Panc1 (cell line): ENCODE measurements around the gene NUBP1. TPM values are rescaled to one million over a fixed set of nuclear protein-coding genes. Genes with fewer than 3 reads are reported as not detected.

ENCODE experiments used
- ATAC-seq: fragments of 200-7000 bp; cut with Tn5 transposase; 2 replicates; pipeline ENCODE4 v1.9.1; 2020; ENCODE audit warnings: mild to moderate bottlenecking, moderate library complexity
- BruUV-seq: library from RNA; stranded (reverse); fragments of 400-500 nt; replicated peaks from 2 replicates; lab custom pipeline; 2021; lab: Mats Ljungman, UMichigan
- CTCF ChIA-PET: fragments of 300-600 bp; sonication (Branson Sonifier 250); formaldehyde crosslinking; loops from one replicate; lab custom pipeline; 2022; ENCODE audit warnings: antibody characterized with exemption; lab: Charles Lee
- POLR2A ChIA-PET: fragments of 300-600 bp; sonication (Branson Sonifier 250); formaldehyde crosslinking; loops from one replicate; lab custom pipeline; 2022; ENCODE audit warnings: antibody characterized with exemption; lab: Charles Lee
- DNase-seq: peaks from one replicate; pipeline ENCODE4 v3.0.0-alpha.2; 2010; ENCODE audit warnings: low read depth, low spot score
- H3K27ac ChIP-seq: 2 replicates; pipeline ENCODE4 v1.5.1; 2011; ENCODE audit warnings: mild to moderate bottlenecking, low read length, inconsistent platforms
- H3K27me3 ChIP-seq: fragments of 200-500 bp; sonication (Bioruptor generic); 2 replicates; pipeline ENCODE4 v1.6.0; 2014; ENCODE audit warnings: low read length, inconsistent platforms; ENCODE audit not compliant: control insufficient read depth, insufficient read depth
- H3K36me3 ChIP-seq: fragments of 200-500 bp; sonication (Bioruptor generic); 2 replicates; pipeline ENCODE4 v1.5.1; 2014; ENCODE audit warnings: inconsistent platforms, mild to moderate bottlenecking, low read length, moderate library complexity; ENCODE audit not compliant: control insufficient read depth, insufficient read depth
- H3K4me1 ChIP-seq: 2 replicates; pipeline ENCODE4 v1.5.1; 2011; ENCODE audit warnings: inconsistent platforms, mild to moderate bottlenecking, low read length, moderate library complexity; ENCODE audit not compliant: control insufficient read depth, insufficient read depth
- H3K4me3 ChIP-seq, 2 experiments: 2 replicates each; pipeline ENCODE4 v1.5.1; 2011 to 2012; ENCODE audit warnings: low read depth in 2 of 2, low read length in 2 of 2, mild to moderate bottlenecking in 2 of 2, inconsistent platforms in 1 of 2, moderate library complexity in 1 of 2
- H3K9me3 ChIP-seq: fragments of 200-500 bp; sonication (Bioruptor generic); 2 replicates; pipeline ENCODE4 v1.5.1; 2014; ENCODE audit warnings: low read depth, mild to moderate bottlenecking, inconsistent platforms, low read length, moderate library complexity; ENCODE audit not compliant: control insufficient read depth, insufficient read depth
- CTCF ChIP-seq: fragments of 450-650 bp; IDR thresholded peaks from 2 replicates; pipeline ENCODE4 v1.5.1; 2017; ENCODE audit warnings: mild to moderate bottlenecking
- POLR2AphosphoS5 ChIP-seq: IDR thresholded peaks from 2 replicates; pipeline ENCODE4 v1.6.1; 2012; ENCODE audit warnings: mild to moderate bottlenecking, low read depth, low read length, moderate library complexity
- REST ChIP-seq, 2 experiments: IDR thresholded peaks; 2 replicates each; pipeline ENCODE4 v1.6.1; 2011 to 2012; ENCODE audit warnings: low read depth in 2 of 2, control low read depth in 1 of 2, low read length in 1 of 2, mild to moderate bottlenecking in 1 of 2, moderate library complexity in 1 of 2; ENCODE audit not compliant: insufficient read depth in 1 of 2
- SIN3A ChIP-seq: IDR thresholded peaks from 2 replicates; pipeline ENCODE4 v1.6.1; 2012; ENCODE audit warnings: low read depth, mild to moderate bottlenecking, low read length, moderate library complexity, borderline replicate concordance; ENCODE audit not compliant: insufficient read depth
- TCF7L2 ChIP-seq: IDR thresholded peaks from 2 replicates; pipeline ENCODE4 v1.6.1; 2011; ENCODE audit warnings: mild to moderate bottlenecking, low read depth, low read length, inconsistent platforms
- in situ Hi-C: cut with HindIII; loops from 2 replicates; pipeline ENCODE4 v1.10.0; 2016; ENCODE audit warnings: low sequenced_read_pairs, low pct_unique_long_range_greater_than_20kb
- intact Hi-C: fragments of 100-400 bp; cut with micrococcal nuclease; formaldehyde crosslinking; loops from one replicate; pipeline ENCODE4 v1.10.0; 2022; ENCODE audit not compliant: unreplicated experiment
- total RNA-seq: library from RNA; stranded (reverse); gene quantifications from one replicate; pipeline ENCODE4 v1.2.1, GENCODE V29; 2021; ENCODE audit not compliant: unreplicated experiment

Gene NUBP1
- total RNA-seq, 1 experiment from 2014 or later, result 27.5 TPM

- ChIA-PET CTCF (no interaction called here), POLR2A (no interaction called here)
These were observed 22.1 kb downstream of the NUBP1 start for GRCh38 chr16:10765772-10766171.

GRCh38 chr16:10767127-10767526 is 23.5 kb downstream of the NUBP1 start:
- TF ChIP-seq REST (IDR thresholded peaks at IDR 0.05; ENCODE audit: insufficient read depth in 1 of 2, low read depth in 2 of 2, low read length in 1 of 2), result no peak
- CTCF ChIA-PET, result no interaction called here
- Histone ChIP-seq H3K4me1 (no peaks in the 10 kb centered on the region), H3K36me3 (no peaks in the 10 kb centered on the region), H3K27ac (no peak overlapping the region), H3K4me3 (no peak overlapping the region), H3K27me3 (no peaks in the 10 kb centered on the region), H3K9me3 (no peaks in the 10 kb centered on the region)
- in situ Hi-C loops, result no loop called here
- no peak for ATAC-seq
- BruUV-seq, result no TSS peak
- intact Hi-C loops, result no loop called here
- POLR2A ChIA-PET, result no interaction called here
- DNase-seq, result no peak

More at GRCh38 chr16:10765772-10766171, 22.1 kb downstream of the NUBP1 start:
- DNase-seq, result no peak
- in situ Hi-C loops, result no loop called here
- TF ChIP-seq TCF7L2 (no peak), REST (IDR thresholded peaks at IDR 0.05; ENCODE audit: insufficient read depth in 1 of 2, low read depth in 2 of 2, low read length in 1 of 2) (no peak), SIN3A (no peak), CTCF (no peak), POLR2AphosphoS5 (no peak)
- intact Hi-C loops, result no loop called here
- no peak overlapping the region for H3K27ac ChIP-seq
- no peak for ATAC-seq
- no peaks in the 10 kb centered on the region for H3K27me3 ChIP-seq
- no peaks in the 10 kb centered on the region for H3K9me3 ChIP-seq
- H3K36me3 ChIP-seq, result no peaks in the 10 kb centered on the region; the same call in 1 of the 2 replicates
- no TSS peak for BruUV-seq
- H3K4me1 ChIP-seq, result no peaks in the 10 kb centered on the region
- no peak overlapping the region for H3K4me3 ChIP-seq
